Esophagus muscularis mucosa (tissue), 4 donors: ENCODE results near the gene NOXRED1. TPM values are rescaled to one million over a fixed set of nuclear protein-coding genes. Genes with fewer than 3 reads are reported as not detected.

Source experiments
- DNase-seq: peaks from one replicate; pipeline ENCODE4 v3.0.0-alpha.2; 2017; ENCODE audit errors: extremely low spot score
- H3K27ac ChIP-seq, 4 donors: fragments of 200-600 bp; sonication (generic); replicated peaks in 1 of 4; 1 replicate in 3 of 4; 2 replicates in 1 of 4; pipeline ENCODE4 v1.5.1; 2016 to 2019; ENCODE audit warnings: mild to moderate bottlenecking in 1 of 4
- H3K27me3 ChIP-seq, 4 donors: fragments of 200-600 bp; sonication (generic); one replicate each; pipeline versions ENCODE4 v1.5.1 to v1.6.0; 2016 to 2019
- H3K36me3 ChIP-seq, 4 donors: fragments of 200-600 bp; sonication (generic); one replicate each; pipeline ENCODE4 v1.5.1; 2016 to 2019
- H3K4me1 ChIP-seq, 4 donors: fragments of 200-600 bp; sonication (generic); one replicate each; pipeline ENCODE4 v1.5.1; 2016 to 2019
- H3K4me3 ChIP-seq, 4 donors: fragments of 200-600 bp; sonication (generic); 1 replicate in 2 of 4; 2 replicates in 2 of 4; pipeline ENCODE4 v1.5.1; 2016 to 2019; ENCODE audit warnings: mild to moderate bottlenecking in 4 of 4, moderate library complexity in 1 of 4
- H3K9me3 ChIP-seq, 4 donors: fragments of 200-600 bp; sonication (generic); 1 replicate in 3 of 4; 2 replicates in 1 of 4; pipeline ENCODE4 v1.5.1; 2016 to 2019
- EP300 ChIP-seq: sonication (generic); formaldehyde crosslinking; IDR thresholded peaks from one replicate; pipeline ENCODE4 v1.6.1; 2017; ENCODE audit warnings: antibody characterized with exemption
- POLR2A ChIP-seq: fragments of 450-650 bp; IDR thresholded peaks from one replicate; pipeline ENCODE4 v1.6.1; 2017; ENCODE audit warnings: antibody characterized with exemption, moderate library complexity, mild to moderate bottlenecking, low read depth
- POLR2AphosphoS5 ChIP-seq, 2 donors: sonication (generic); formaldehyde crosslinking; IDR thresholded peaks; one replicate each; pipeline ENCODE4 v1.6.1; 2017; ENCODE audit warnings: antibody characterized with exemption in 2 of 2
- WGBS: methylation state at CpG from one replicate; pipeline ENCODE4 v1.1.5; 2018; 5-methylcytosine and 5-hydroxymethylcytosine counted together
- intact Hi-C: fragments of 100-400 bp; cut with DNase I; formaldehyde crosslinking; loops from one replicate; pipeline ENCODE4 v1.15.1; 2023
- total RNA-seq, 4 donors: library from RNA; depleted of rRNA; stranded (reverse); fragments of >200 nt; gene quantifications; one replicate each; pipeline versions ENCODE4 v1.1.0 to v1.2.1, GENCODE V29; 2016
- TF ChIP-seq, protein P1 (sequence below), 3 experiments: fragments of 200-600 bp in 2 of 3; fragments of 450-650 bp in 1 of 3; sonication (generic) in 2 of 3; IDR thresholded peaks; one replicate each; pipeline ENCODE4 v1.5.1; 2017 to 2019; ENCODE audit warnings: antibody characterized with exemption in 3 of 3, mild to moderate bottlenecking in 2 of 3, moderate library complexity in 1 of 3

Gene NOXRED1
- total RNA-seq, 4 donors from 2014 or later: 0.17 to 0.29 TPM; not detected in 2

GRCh38 chr14:77377502-77377844, 45.9 kb downstream of the NOXRED1 start:
- no peak for TF ChIP-seq EP300
- TF ChIP-seq POLR2A: no peak
- no peak for TF ChIP-seq POLR2AphosphoS5 (IDR thresholded peaks at IDR 0.05)
- TF ChIP-seq, protein P1, sequence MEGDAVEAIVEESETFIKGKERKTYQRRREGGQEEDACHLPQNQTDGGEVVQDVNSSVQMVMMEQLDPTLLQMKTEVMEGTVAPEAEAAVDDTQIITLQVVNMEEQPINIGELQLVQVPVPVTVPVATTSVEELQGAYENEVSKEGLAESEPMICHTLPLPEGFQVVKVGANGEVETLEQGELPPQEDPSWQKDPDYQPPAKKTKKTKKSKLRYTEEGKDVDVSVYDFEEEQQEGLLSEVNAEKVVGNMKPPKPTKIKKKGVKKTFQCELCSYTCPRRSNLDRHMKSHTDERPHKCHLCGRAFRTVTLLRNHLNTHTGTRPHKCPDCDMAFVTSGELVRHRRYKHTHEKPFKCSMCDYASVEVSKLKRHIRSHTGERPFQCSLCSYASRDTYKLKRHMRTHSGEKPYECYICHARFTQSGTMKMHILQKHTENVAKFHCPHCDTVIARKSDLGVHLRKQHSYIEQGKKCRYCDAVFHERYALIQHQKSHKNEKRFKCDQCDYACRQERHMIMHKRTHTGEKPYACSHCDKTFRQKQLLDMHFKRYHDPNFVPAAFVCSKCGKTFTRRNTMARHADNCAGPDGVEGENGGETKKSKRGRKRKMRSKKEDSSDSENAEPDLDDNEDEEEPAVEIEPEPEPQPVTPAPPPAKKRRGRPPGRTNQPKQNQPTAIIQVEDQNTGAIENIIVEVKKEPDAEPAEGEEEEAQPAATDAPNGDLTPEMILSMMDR (IDR thresholded peaks at IDR 0.05): no peak
- 11% methylated on average over 10 of the region's 10 CpGs for WGBS
- H3K27ac ChIP-seq: peak overlapping the region; percentile 87 to 89 (median 87)

DNA sequence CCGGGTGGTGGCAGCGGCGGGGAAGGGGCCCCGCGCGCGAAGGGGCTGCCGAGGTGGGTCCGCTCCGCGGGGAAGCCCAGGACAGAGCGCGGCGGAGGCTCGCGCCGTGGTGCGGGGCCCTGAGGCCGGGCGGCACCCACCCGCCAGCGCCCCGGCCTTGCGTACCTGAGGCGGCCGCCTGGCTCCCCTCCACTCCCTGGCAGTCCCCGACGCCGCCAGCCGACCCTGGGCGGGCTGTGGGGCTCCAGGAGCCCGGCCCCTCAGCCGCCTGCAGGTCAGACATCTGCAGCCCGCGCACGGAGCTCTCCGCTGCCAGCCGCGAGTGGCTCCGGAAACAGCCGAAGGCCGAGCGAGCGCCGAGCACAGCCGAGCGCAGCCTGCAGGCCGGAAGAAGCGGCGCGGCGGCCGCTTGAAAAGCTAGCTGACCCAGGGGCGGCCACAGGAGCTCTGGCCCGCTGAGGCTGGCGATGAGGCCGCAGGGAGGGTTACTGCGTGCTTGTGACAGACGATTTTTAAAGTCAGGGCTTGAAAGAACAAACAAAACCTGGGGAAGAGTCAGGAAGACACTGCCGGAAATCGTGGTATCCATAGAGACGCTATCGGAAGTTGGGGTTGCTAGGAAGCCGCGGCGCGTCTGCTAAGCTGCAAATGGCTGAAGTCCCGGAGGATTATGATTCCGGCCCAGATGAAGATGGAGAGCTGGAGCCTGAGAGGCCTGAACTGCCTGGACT, 46.4 kb downstream of the NOXRED1 start, which contains the start of the genes SAMD15 and TMED8:
SAMD15 (plus strand) TSS at position 609 of the 731 bp plus-strand sequence; CDS start at position 649, 40 bp downstream.
TMED8 (minus strand) TSS at position 324 of the 731 bp plus-strand sequence; CDS start at position 283, 41 bp downstream.
- no peaks in the 10 kb centered on the region for H3K27me3 ChIP-seq
- TF ChIP-seq POLR2A: no peak
- TF ChIP-seq POLR2AphosphoS5 (IDR thresholded peaks at IDR 0.05): peak; percentile 42 to 48
- TF ChIP-seq EP300: no peak
- TF ChIP-seq, protein P1 (IDR thresholded peaks at IDR 0.05): peak; percentile 12 to 48 (median 19)
- peaks cover 14 to 28% (median 21%) of the 10 kb centered on the region in 4 donors for H3K4me1 ChIP-seq
- peak within 1 kb of the TSS; percentile 85 to 95 (median 92) for H3K4me3 ChIP-seq
- no peaks in the 10 kb centered on the region for H3K36me3 ChIP-seq
- no peaks in the 10 kb centered on the region for H3K9me3 ChIP-seq
- H3K27ac ChIP-seq: peak within 1 kb of the TSS; percentile 87 to 89 (median 87)
- intact Hi-C loops: loop anchor here (5.0 kb wide), 2 partner anchors 55 to 80 kb away; partner anchors contain the start of genes AHSA1, GSTZ1, POMT2 and VIPAS39
- 2% methylated on average over 40 of the region's 69 CpGs for WGBS
- DNase-seq: peak; percentile 93

More at GRCh38 chr14:77377502-77377844, 45.9 kb downstream of the NOXRED1 start:
- DNase-seq: no peak
- H3K4me3 ChIP-seq: peak overlapping the region; percentile 85 to 95 (median 92)
- intact Hi-C loops: loop anchor here (5.0 kb wide), 2 partner anchors 55 to 80 kb away; partner anchors contain the start of genes AHSA1, GSTZ1, POMT2 and VIPAS39
- H3K9me3 ChIP-seq: no peaks in the 10 kb centered on the region
- no peaks in the 10 kb centered on the region for H3K27me3 ChIP-seq
- H3K4me1 ChIP-seq: peaks cover 14 to 28% (median 21%) of the 10 kb centered on the region in 4 donors
- no peaks in the 10 kb centered on the region for H3K36me3 ChIP-seq

DNA sequence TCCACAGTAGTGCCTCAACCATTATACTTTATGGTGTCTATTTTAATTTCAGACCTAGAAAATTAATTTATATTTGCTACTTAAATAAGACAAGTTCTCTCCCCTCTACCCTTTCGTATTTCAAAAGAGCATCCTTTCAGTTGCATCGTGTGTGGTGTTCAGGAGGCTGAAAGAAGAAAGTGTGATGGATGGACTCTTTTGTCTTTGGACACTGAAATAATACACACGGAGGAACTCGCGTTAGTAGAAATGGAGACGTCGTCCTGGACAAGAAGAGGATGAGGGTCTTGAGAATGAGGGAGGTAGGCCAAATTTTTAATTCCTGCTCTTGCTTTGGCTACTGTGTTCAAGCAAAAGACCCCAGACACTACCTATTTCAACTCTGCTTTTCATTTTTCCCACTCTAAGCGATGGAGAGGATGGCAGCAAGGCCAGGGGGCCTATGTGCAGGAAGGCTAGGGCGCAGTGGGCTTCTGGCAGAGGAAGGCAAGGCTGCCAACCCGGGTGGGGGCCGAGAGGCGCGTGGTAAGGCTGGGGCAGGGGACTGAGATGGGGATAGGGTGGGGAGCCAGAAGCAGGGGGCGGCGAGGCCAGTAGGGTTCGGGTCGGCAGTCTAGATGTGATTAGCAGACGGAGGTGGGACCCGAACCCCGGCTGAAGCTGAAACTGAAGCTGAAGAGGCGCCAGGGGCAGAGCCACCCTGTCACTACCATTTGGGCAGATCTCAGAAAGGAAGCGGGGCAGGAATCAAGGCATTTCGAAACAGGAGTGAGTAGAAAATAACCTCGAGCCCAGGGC, 47.2 kb downstream of the NOXRED1 start:
- Histone ChIP-seq H3K27me3 (no peaks in the 10 kb centered on the region), H3K36me3 (no peaks in the 10 kb centered on the region), H3K27ac (peak overlapping the region; percentile 87 to 89 (median 87)), H3K4me1 (peaks cover 14 to 28% (median 21%) of the 10 kb centered on the region in 4 donors), H3K4me3 (peak overlapping the region; percentile 85 to 95 (median 92)), H3K9me3 (no peaks in the 10 kb centered on the region)
- WGBS: 8% methylated on average over 20 of the region's 24 CpGs
- TF ChIP-seq EP300 (no peak), POLR2A (no peak), POLR2AphosphoS5 (IDR thresholded peaks at IDR 0.05) (no peak)
- TF ChIP-seq, protein P1 (IDR thresholded peaks at IDR 0.05): no peak
- DNase-seq: no peak
- intact Hi-C loops: loop anchor here (5.0 kb wide), 2 partner anchors 54 to 81 kb away; partner anchors contain the start of genes AHSA1, GSTZ1, POMT2 and VIPAS39

GRCh38 chr14:77375164-77375950, 48.0 kb downstream of the NOXRED1 start:
- TF ChIP-seq POLR2A (no peak), EP300 (no peak), POLR2AphosphoS5 (IDR thresholded peaks at IDR 0.05) (no peak)
- TF ChIP-seq, protein P1 (IDR thresholded peaks at IDR 0.05): no peak
- H3K36me3 ChIP-seq: no peaks in the 10 kb centered on the region
- H3K9me3 ChIP-seq: no peaks in the 10 kb centered on the region
- WGBS: 79% methylated on average over 9 of the region's 9 CpGs
- H3K4me1 ChIP-seq: peaks cover 14 to 28% (median 21%) of the 10 kb centered on the region in 4 donors
- intact Hi-C loops: loop anchor here (5.0 kb wide), 2 partner anchors 53 to 82 kb away; partner anchors contain the start of genes AHSA1, GSTZ1, POMT2 and VIPAS39
- peak overlapping the region in 3 of 4 donors; percentile 88 to 95 (median 95) for H3K4me3 ChIP-seq
- no peak for DNase-seq
- no peaks in the 10 kb centered on the region for H3K27me3 ChIP-seq
- no peak overlapping the region for H3K27ac ChIP-seq
